Sciatic nerve (tissue), 2 donors: ENCODE measurements around the gene PRKG1. TPM values are rescaled to one million over a fixed set of nuclear protein-coding genes. Genes with fewer than 3 reads are reported as not detected.
A peak's percentile ranks its signal among the peaks of the same experiment; 100 is the strongest.

Experiments
- ATAC-seq: fragments of 200-7000 bp; cut with Tn5 transposase; one replicate; pipeline ENCODE4 v1.9.1; 2020; ENCODE audit warnings: mild to moderate bottlenecking, moderate library complexity
- DNase-seq: peaks from one replicate; pipeline ENCODE4 v3.0.0-alpha.2; 2020; ENCODE audit warnings: low spot score
- intact Hi-C: fragments of 100-400 bp; cut with DNase I; formaldehyde crosslinking; loops from one replicate; pipeline ENCODE4 v1.14.2; 2022
- total RNA-seq: library from RNA; stranded (reverse); fragmentation: NEBNext Ultra II Directional; extraction: Animal tissue kit (Norgen Biotek cat#: 25700); gene quantifications from one replicate; pipeline ENCODE4 v1.2.1, GENCODE V29; 2021
- donor health status: DM: no; HTN: no; CAD: no.
- donor health status: DM: no; HTN: no; CAD: no.

PRKG1 gene
- total RNA-seq, 1 donor from 2014 or later = 20.0 TPM

DNA sequence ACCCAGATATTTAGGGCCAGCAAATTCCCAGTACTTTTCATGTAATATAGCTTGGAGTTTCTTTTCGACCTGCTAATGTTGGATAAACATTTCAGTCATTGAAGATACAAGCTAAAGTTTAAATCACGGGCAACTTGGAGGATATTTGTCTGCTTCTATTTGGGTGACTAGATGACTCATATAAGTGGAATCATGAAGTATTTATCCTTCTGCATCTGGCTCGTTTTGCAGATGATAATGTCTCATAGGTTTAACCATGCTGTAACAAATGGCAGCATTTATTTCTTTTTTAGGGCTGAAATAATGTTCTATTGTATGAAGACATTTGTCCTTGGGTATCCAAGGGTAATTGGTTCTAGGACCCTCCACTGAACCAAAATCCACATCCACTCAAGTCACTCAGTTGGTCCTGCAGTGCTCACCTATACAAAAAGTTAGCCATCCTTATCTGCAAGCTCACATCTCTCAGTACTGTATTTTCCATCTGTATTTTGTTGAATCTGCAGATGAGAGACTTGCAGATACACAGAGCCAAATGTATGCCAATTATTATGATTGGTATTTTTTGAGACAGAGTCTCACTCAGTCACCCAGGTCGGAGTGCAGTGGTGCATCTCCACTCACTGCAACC is 812.3 kb downstream of the PRKG1 start:
- intact Hi-C loops = no loop called here
- DNase-seq (no peak), ATAC-seq (no peak)

DNA sequence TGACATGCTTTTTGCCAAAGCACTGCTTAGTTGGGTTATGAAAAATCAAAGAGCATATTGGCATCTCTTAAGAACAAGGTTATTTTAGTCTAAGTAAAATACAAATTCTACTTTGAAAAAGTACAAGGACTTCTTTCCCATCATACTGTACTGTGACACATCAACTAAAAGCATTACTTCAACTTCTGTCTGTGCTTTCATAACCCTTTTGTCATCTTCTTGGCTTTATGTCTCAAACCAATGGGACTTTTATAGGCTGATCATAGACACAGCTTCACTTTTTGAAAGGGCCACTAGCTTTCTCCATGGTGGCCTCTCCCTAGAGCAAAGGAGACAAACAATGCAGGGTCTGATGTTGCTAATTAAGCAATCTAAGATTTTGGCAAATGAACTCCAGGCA is 814.0 kb downstream of the PRKG1 start:
- DNase-seq = no peak
- ATAC-seq = peak; percentile 62
- intact Hi-C loops = no loop called here

DNA sequence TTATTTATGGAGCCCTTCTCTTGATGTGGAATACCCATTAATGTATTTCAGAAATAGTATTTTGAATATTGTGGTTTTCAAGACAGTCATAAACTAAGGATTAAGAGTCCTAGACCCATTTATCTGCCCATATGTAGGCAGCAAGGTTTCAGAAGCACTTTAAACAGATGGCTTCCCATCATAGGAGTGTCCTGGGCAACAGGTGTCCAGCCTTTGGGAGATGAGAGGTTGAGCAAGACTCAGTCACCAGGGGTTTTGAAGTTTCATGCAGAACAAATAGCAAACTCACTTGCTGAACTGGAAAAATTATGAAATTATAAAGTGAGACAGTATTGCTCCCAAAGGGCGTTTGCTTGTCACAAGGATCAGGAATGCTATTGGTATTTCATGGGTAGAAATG is 818.0 kb downstream of the PRKG1 start:
- DNase-seq (no peak), ATAC-seq (no peak)
- intact Hi-C loops = no loop called here

DNA sequence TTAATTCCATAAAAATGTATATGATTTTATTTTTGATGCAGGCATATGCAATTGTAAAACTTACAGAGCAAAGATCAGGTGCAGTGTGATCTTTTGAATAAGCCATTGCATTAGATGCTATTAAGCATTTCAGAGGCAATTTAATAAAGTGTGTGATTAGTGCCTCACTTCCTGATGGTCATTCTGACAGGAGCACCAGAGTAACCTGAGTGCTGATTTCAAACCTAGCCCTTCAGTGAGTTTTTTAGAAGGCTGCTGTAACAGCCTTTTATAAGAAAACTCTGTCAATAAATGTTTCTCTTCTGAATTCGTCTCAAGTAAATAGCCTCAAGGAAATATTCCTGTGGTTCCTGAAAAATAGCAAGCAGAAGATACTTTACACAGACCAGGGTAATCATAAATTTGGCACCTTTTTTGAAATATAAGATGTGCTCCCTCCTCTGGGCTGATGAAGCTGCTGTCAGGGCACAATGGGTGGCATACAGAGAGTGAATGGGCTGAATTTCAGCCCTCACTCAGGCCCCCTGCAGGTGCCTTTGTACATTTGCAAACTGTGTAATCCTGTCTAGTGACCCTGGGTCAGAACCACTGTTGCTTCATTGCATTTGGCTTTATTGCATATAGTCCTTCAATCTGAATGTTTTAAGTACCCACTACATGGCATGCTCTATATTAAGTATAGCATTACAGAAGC is 818.8 kb downstream of the PRKG1 start:
- DNase-seq = no peak
- no peak for ATAC-seq
- intact Hi-C loops = no loop called here

DNA sequence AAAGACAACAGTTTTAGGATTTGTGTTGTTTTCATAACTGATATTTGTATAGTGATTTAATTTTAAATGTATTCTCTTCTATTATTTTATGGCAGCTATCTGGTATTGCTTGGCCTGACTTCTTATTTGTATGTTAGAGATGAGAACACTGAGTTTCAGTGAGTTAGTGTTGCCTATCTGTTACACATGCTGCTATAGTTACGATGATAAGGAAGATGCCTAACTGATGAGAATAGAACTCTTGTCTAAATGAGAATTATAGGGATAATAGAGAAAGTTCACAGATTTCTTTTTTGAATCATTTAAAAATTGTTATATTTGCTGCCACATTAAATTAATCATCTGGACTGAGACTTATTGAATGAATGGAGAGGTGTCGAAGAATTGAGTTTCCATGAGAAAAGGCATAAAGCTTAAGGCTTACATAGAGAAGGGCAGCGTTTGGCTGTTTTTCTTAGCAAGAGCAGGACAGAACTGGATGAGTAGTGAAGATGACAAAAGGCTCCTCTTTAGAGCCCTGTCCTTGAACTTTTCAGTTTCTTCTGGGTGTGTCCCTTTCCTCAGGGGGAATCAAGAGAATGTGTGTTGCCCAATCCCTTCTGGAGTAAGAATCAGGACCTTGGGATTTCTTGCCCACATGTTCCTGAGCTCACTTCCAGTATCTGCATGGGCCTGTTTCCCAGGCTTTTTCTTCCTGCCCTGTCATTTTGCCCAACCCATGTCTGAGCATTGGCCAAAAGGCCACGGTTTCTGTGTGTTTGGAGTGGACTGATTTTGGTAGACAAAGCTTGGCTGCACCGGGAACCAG is 820.7 kb downstream of the PRKG1 start:
- ATAC-seq = peak; percentile 90
- DNase-seq = peak; percentile 75
- intact Hi-C loops = no loop called here

GRCh38 chr10:51896849-51897248 is 822.6 kb downstream of the PRKG1 start:
- intact Hi-C loops = no loop called here
- ATAC-seq (peak; percentile 81), DNase-seq (no peak)

GRCh38 chr10:51897560-51897959 is 823.3 kb downstream of the PRKG1 start:
- intact Hi-C loops = no loop called here
- ATAC-seq (no peak), DNase-seq (no peak)

- no peak for ATAC-seq
- DNase-seq = no peak
Observed at GRCh38 chr10:51900180-51900579, 825.9 kb downstream of the PRKG1 start.

GRCh38 chr10:51903675-51904074 is 829.4 kb downstream of the PRKG1 start:
- intact Hi-C loops = no loop called here
- ATAC-seq = no peak
- no peak for DNase-seq

More at GRCh38 chr10:51900180-51900579, 825.9 kb downstream of the PRKG1 start:
- intact Hi-C loops = no loop called here

GRCh38 chr10:51905032-51905431 is 830.7 kb downstream of the PRKG1 start:
- intact Hi-C loops = no loop called here
- DNase-seq = no peak
- no peak for ATAC-seq

DNA sequence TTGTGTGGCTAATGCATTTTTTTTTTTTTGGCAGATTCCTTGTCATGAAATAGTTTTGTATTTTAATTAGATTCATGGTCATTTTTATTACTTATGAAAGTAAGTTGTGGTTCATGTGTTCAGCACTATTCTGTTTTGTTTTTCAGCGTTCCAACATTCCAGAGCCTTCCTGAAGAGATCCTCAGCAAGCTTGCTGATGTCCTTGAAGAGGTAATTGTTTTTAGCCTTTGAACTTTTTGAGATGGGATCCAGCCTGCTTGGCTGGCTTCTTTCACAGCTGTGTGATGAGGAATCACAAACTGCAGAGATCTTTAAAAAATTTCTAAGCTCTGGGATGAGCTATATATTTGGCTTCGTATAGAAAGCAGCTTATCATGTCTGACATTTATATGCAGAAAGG is 833.1 kb downstream of the PRKG1 start:
- DNase-seq (no peak), ATAC-seq (peak; percentile 73)

GRCh38 chr10:51910189-51910588 is 835.9 kb downstream of the PRKG1 start:
- intact Hi-C loops = no loop called here
- DNase-seq (no peak), ATAC-seq (no peak)

More for the DNA sequence above, 833.1 kb downstream of the PRKG1 start:
- intact Hi-C loops = no loop called here

- intact Hi-C loops = no loop called here
- DNase-seq = no peak
- ATAC-seq = no peak
Observed at GRCh38 chr10:51910596-51910995, 836.3 kb downstream of the PRKG1 start.

DNA sequence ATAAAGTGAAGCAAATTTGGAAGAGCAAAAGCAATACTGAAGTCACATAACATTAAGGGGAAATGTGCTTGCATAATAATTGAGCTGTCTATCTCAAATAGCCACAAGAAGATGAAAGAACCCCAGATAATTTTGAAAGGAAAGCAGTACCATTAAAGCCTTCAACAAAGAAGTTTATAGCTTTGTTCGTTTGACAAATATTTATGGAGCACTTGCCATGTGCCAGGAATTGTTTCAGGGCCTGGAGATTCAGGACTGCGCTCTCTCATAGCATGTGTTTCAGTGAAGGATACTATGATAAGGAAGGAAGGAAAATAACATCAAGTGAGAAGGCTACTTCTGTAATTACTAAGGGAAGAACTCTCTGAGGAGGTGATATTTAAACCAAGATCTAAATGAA is 837.4 kb downstream of the PRKG1 start:
- ATAC-seq (no peak), DNase-seq (no peak)
- intact Hi-C loops = no loop called here

- no peak for DNase-seq
- ATAC-seq = no peak
- intact Hi-C loops = no loop called here
Observed at GRCh38 chr10:51915031-51915542, 840.8 kb downstream of the PRKG1 start.

GRCh38 chr10:51918440-51918839 is 844.2 kb downstream of the PRKG1 start:
- intact Hi-C loops = no loop called here
- no peak for ATAC-seq
- no peak for DNase-seq

- intact Hi-C loops = no loop called here
- ATAC-seq (peak; percentile 28), DNase-seq (no peak)
Observed at GRCh38 chr10:51918884-51919325, 844.6 kb downstream of the PRKG1 start.

GRCh38 chr10:51920672-51921071 is 846.4 kb downstream of the PRKG1 start:
- intact Hi-C loops = no loop called here
- no peak for DNase-seq
- ATAC-seq = no peak

DNA sequence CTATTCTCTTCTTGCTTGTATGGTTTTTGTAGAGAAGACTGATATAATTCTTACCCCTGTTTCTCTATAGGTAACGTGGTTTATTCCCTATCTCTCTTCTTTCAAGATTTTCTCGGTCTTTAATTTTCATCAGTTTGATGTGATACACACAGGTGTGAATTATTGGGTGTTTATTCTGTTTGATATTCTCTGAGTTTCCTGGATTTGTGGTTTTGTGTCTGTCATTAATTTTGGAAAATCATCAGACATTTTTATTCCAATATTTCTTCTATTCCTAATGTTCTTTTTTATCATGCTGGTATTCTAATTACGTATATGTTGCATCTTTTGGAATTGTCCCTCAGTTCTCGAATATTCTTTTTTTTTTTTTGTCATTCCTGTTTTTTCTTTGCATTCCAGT is 850.1 kb downstream of the PRKG1 start:
- intact Hi-C loops = no loop called here
- DNase-seq = no peak
- ATAC-seq = no peak

GRCh38 chr10:51926337-51926736 is 852.0 kb downstream of the PRKG1 start:
- ATAC-seq = no peak
- no peak for DNase-seq
- intact Hi-C loops = no loop called here
